ENCODE results near the gene EVI5L.
"Not testable (repeated sequence)": the region's sequence is repeated elsewhere in the genome, so short reads cannot be mapped to it uniquely, and the experiment has no call there.

EVI5L gene

GRCh38 chr19:7829561-7830271, at the start of gene EVI5L:
TSS of gene EVI5L (plus strand) at chr19:7830218. CDS start at chr19:7846543, 16,325 bp downstream.
- DNase-seq, result peak; percentile 100

GRCh38 chr19:7781157-7781556, 48.9 kb upstream of the EVI5L start:
- no peak for DNase-seq

- no peak for DNase-seq
Observed at GRCh38 chr19:7783991-7784423, 46.0 kb upstream of the EVI5L start.

- DNase-seq, result no peak
Observed at GRCh38 chr19:7784856-7785255, 45.2 kb upstream of the EVI5L start.

GRCh38 chr19:7787141-7787540, 42.9 kb upstream of the EVI5L start:
- no peak for DNase-seq

GRCh38 chr19:7787602-7788177, 42.3 kb upstream of the EVI5L start:
- no peak for DNase-seq

- no peak for DNase-seq
Observed at GRCh38 chr19:7788178-7788932, 41.7 kb upstream of the EVI5L start.

GRCh38 chr19:7788933-7789323, 41.1 kb upstream of the EVI5L start:
- no peak for DNase-seq

GRCh38 chr19:7789447-7789846, 40.6 kb upstream of the EVI5L start:
- DNase-seq, result no peak

- DNase-seq, result no peak
Observed at GRCh38 chr19:7790416-7790815, 39.6 kb upstream of the EVI5L start.

GRCh38 chr19:7792281-7792680, 37.7 kb upstream of the EVI5L start:
- no peak for DNase-seq

- not testable (repeated sequence) for DNase-seq
Observed at GRCh38 chr19:7792701-7793100, 37.3 kb upstream of the EVI5L start.

- no peak for DNase-seq
Observed at GRCh38 chr19:7793493-7793892, 36.5 kb upstream of the EVI5L start.

- no peak for DNase-seq
Observed at GRCh38 chr19:7795555-7796161, 34.4 kb upstream of the EVI5L start.

GRCh38 chr19:7799640-7800355, 30.2 kb upstream of the EVI5L start:
- DNase-seq, result peak; percentile 73

- no peak for DNase-seq
Observed at GRCh38 chr19:7801020-7801570, 28.9 kb upstream of the EVI5L start.

GRCh38 chr19:7806234-7806633, 23.8 kb upstream of the EVI5L start:
- no peak for DNase-seq

- no peak for DNase-seq
Observed at GRCh38 chr19:7806876-7807275, 23.1 kb upstream of the EVI5L start.

GRCh38 chr19:7808108-7808507, 21.9 kb upstream of the EVI5L start:
- no peak for DNase-seq

- no peak for DNase-seq
Observed at GRCh38 chr19:7811989-7812388, 18.0 kb upstream of the EVI5L start.

- no peak for DNase-seq
Observed at GRCh38 chr19:7815325-7815724, 14.7 kb upstream of the EVI5L start.

GRCh38 chr19:7816040-7816439, 14.0 kb upstream of the EVI5L start:
- DNase-seq, result not testable (repeated sequence)

- DNase-seq, result no peak
Observed at GRCh38 chr19:7817801-7818200, 12.2 kb upstream of the EVI5L start.
